NCI-H345 treated with DMSO at 0.1 percent for 48 hours (cell line): ENCODE data around the gene TNFAIP8L1.

Source experiments
- DNase-seq: peaks from one replicate; lab custom pipeline; 2025; ENCODE audit not compliant: unreplicated experiment; lab: John Stamatoyannopoulos, UW

The TNFAIP8L1 gene

DNA sequence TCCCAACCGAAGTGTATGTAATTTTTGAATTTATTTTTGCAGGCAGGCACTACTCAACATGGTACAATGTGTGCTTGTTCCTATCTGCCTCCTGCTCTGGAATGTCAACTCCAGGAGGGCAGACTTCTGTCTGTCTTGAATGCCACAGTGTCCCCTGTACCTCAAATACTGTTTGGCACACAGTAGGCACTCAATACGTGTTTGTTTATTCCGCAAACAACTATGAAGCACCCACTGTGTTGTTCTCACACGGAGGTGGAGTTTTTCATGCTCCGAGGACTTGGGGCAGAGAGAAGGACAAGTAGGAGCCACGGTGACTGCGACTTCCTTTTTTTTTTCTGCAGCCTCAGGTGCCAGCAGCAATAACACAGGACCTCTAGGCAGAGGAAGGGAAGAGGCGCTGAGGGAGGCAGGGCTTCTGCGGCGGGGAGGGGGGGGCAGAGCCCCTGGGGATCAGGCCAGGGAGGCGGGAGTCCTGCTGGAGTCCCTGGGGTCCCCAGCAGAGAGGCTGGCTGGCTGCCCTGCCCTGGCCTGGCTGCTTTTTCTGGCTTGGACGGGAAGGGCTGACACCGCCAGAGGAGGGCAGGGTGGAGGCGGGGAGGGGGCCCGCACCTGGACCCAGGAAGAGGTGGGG lies 29.3 kb upstream of the TNFAIP8L1 start:
- DNase-seq = no peak

DNA sequence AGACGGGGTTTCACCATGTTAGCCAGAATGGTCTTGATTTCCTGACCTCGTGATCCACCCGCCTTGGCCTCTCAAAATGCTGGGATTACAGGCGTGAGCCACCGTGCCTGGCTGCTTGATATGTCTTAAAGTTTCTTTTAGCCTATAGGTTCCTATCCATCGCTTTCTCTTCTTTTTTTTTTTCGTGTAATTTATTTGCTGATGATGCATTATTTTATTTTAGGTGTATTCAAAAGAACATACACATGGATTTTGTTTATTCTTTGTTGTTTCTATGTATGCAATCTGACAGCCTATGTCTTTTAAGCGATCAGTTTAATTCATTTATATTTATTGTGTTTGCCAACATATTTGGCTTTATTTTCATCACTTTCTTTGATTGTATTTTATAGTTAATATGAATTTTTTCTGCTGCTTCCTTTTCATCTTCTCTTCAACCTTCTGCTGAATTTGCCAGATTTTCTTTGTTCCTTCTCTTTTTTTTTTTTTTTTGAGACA lies 26.0 kb upstream of the TNFAIP8L1 start:
- DNase-seq = no peak

DNA sequence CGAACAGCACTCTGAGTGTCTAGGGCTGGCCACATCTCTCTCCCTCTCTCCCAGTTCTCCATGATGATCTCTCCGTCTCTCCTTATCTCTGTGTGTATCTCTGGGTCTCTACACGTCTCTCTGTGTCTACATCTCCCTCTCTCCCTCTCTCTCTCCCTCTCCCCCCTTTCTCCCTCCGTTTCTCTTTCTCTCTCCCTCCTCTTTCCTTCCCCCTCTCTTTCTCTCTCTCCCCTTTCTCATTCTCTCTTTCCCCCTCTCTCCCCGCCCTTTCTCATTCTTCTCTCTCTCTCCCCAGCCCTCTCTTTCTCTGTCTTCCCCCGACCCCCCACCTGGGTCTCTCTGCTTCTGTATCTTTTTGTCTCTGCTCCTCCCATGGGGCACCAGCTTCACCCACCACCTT lies 21.3 kb upstream of the TNFAIP8L1 start:
- no peak for DNase-seq

DNA sequence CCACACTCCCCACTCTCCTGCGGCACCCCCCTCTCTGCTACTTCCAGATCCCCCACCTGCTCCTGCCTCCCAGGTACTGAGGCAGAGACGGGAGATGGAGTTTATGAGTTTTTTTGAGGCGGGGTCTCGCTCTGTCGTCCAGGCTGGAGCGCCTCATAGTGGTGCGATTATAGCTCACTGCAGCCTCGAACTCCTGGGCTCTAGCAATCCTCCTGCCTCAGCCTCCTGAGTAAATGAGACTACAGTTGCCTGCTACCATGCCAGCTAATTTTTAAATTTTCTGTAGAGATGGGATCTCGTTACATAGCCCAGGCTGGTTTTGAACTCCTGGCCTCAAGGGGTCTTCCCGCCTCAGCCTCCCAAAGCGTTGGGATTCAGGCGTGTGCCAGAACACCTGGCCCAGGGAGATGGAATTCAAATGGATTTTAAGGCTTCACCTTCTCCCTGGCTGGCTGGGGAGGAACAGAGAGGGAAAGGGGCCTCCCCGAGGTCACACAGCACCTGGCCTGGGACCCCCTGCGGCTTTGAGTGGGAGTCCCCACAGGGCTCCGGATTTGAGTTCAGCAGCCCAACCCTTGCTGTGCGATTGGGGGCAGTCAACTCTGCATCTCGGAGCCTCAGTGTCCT lies 19.5 kb upstream of the TNFAIP8L1 start:
- DNase-seq = no peak

DNA sequence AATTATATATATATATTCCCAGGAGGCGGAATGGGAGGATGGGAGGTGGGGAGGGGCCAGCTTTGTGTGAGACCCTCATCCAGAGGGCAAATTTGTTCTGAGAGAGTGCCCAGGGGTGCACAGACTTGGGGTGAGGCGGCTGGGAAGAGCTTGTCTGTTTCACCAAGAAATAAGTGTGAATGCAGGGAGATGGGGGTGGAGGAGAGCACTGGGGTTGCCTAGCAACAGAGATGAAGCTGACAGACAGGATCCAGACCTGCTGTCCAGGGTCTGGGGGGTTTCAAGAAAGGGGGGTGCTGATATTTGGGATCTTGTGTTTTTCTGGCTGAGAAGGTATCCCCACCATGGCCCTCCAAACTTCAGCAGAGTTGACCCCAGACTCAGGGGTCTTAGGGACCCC lies 18.6 kb upstream of the TNFAIP8L1 start:
- DNase-seq = no peak

DNA sequence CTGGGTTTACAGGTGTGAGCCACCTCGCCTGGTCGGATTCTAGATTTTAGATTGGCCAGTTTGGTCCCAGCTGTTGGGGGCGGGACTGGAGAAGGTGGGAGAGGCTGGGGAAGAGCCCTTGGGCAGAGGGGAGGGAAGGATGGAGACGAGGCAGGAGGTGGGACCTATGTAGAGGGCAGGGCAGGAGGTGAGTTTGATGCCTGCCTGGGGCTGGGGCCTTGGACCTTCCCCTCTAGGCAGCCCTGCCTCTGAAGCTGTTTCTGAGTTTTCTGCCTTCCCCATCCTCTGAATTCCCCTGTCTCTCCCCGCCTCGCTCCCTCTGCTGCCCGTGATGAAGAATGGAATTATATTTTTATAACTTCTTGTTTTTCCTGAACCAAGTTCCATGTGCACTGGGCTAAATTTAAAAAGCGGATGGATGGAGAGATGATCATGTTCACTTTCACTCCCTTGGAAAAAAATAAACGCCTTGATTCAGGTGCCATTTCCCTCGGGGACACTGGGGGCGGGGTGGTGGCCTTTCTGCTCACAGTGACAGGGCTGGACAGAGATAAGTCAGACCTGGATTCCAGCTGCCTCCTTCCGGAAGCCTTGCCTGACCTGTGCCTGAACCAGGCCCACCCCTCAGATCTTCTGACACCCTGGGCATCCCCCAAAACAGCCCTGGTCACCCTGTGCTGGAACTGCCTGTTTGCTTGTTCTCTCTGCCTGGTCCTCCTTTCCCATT lies 16.5 kb upstream of the TNFAIP8L1 start:
- DNase-seq = no peak

DNA sequence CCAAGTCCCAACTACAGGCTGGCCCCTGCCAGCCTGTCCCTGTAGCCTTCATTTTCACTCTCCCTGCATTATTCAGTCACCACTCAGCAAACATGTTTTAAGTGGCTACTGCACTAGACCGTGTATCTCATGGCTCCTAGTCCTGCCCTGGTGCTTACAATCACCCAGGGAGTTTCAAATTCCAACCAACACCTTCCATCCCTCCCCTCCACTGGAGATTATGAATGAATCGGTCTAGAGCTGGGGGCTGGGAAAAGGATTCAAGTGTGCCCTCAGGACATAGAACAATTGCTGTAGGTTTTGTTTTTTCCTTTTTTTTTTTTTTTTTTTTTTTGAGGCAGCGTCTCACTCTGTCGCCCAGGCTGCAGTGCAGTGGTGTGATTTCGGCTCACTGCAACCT lies 15.0 kb upstream of the TNFAIP8L1 start:
- DNase-seq = peak; percentile 42

DNA sequence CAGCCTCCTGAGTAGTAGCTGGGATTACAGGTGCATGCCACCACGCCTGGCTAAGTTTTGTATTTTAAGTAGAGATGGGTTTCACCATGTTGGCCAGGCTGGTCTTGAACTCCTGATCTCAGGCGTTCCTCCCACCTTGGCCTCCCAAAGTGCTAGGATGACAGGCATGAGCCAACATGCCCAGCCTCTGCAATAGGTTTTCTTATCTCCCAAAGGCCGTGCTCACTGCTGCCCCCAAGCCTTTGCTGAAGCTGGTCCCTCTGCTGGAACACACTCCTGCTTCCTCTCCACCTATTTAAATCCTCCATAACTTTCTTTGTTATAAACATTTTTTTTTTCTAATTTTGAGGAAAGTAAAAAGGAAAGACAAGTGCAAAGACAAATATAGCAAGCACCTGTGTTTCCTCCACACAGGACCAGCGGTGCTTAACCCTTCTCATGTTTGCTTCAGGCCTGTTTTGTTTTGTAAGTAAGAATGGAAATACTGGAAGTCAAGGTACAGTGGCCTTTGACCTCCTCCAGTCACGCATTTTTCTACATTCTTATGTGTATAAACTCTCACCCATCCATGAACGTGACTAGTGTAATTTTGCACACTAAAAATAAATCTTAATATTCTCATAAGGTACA lies 14.5 kb upstream of the TNFAIP8L1 start:
- no peak for DNase-seq

DNA sequence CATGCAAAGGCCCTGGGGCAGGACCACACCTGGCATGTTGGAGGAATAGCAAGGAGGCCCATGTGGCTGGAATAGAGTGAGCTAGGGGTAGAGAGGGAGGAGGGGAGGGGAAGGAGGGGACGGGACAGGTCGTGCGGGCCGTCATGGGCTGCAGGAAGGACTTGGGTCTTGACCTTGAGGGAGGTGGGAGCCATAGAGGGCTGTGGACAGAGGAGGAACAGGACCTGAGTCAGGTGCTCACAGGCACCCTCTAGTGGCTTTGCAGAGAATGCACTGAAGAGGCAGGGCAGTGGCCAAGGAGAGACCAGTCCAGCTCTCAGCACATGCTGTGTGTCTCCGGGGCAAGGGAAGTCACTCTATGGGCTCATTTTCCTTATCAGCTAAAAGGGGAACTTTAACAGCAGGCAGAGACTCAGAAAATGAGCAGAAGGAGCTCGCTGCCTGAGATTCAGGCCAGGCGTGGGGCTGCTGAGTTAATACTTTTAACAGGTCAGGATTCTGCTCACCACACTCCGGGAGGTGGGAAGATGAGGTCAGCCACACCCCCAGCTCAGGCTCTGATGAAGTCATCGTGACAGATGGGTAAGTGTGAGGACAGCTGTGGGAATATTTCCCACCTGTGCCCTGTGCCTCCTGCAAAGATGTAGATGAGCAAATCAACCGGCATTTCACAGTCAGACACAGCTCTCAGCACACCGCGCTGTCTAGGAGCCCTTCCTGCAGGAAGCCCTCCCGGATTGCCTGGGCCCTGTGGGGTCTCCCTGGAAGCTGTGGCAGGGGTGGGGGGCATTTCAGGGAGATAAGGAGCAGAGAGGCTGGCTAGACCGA lies 6.0 kb upstream of the TNFAIP8L1 start:
- DNase-seq = no peak

DNA sequence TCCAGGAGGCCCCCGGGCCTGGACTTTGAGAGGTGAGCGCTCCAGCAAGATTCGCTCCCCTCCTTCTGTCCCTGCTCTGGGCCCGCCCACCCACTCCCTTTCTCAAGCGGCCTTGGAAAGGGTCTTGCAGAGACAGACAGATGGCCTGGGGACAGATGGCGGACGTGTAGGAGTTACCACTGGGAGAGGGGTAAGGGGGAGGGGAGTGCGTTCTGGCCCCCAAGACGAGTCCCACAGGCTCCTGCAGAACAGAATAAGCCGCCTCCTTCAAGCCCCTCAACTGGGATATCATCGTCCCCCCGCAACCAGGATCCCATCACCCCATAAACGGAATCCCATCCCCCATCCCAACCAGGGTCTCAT lies 3.6 kb upstream of the TNFAIP8L1 start:
- no peak for DNase-seq

DNA sequence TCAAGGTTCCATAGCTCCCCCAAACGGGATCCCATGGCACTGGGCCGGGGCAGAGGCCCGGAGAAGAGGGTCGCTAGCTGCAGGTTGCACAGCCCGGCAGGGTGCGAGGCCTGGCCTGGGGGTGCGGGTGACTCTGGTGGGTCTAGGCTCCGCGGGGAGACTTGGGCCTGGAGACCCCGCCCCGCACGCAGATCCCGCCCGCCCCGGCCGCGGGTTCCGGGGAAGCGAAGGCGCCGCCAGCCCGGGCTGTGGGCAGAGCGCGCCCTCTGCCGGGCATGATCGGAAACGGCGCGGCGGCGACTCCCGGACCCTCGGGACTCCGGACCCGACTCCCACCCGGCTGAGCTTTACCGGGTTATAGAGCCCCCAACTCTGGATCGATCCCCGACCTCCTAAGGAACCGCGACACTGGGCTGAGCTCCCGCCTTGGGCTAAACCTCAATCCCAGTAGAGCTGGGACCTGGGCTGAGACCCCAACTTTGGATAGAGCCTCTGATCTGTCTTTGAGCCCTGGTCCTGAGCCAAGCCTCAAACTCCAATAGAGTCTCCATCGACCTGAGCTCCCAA lies 3.1 kb upstream of the TNFAIP8L1 start:
- peak; percentile 24 for DNase-seq

DNA sequence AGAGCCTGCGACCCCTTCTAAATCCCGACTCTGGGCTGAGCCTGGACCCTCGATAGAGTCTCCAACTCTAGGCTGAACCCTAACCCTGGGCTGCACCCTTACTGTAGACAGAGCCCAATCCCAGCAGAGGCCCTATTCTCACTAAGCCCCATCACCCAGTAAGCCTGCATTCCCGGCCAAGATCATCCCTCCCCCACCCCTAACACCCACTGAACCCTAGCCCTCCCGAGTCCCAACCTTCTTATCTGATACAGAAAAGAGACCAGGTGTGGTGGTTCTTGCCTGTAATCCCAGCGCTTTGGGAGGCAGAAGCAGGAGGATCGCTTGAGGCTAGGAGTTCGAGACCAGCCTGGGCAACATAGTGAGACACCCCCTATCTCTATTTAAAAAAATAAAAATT lies 2.6 kb upstream of the TNFAIP8L1 start:
- no peak for DNase-seq

DNA sequence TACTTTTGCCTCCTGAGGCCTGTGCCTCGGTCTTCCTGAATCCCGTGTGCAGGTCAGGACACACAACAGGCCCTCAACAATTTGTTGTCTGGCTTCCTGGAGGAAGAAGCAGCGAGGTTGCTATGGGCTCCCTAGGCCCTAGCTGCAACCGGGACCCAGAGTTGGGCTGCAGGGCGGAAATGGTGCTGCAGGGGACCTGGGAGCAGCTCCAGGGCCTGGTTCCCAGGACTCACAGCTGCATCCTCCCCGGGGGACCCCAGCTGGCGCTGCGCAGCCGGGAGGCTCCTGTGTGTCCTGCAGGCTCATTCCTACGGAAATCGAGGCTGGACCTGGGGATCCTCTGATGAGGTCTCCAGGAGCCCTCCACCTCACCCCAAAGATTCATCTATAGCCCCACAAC lies 999 bp upstream of the TNFAIP8L1 start:
- no peak for DNase-seq

DNA sequence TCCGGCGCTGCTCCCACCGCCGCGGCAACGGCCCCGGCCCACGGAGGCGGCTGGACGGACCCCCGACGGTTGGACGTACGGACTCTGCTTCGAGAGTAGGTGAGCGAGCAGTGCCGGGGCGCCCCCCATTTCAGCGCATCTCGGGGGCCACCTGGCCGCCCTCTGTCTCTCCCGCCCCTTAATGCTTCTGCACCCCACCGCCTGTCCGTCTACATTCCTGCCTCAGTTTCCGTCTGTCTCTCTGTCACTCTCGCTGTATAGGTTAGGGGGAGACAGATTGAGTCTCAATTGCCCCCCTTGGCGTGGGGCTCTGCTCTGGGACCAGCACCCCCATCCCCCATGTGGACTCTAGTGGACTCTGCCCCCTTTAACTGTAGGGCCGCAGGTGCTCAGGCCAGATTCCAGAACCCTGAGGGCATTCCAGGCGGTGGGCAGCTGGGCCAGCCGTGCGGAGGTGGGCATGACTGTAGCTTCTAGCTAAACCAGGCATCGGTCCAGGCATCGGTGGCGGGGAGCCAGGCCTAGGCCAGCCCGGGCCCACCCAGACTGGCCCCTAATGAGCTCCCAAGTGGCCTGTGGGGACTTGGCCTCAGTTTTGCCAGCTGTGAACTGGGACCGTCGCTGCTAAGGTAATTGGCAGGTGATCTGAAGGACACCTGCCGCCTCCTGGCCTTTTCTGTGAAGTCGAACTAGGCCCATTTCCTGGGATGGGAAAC lies 373 bp downstream of the TNFAIP8L1 start:
- no peak for DNase-seq

DNA sequence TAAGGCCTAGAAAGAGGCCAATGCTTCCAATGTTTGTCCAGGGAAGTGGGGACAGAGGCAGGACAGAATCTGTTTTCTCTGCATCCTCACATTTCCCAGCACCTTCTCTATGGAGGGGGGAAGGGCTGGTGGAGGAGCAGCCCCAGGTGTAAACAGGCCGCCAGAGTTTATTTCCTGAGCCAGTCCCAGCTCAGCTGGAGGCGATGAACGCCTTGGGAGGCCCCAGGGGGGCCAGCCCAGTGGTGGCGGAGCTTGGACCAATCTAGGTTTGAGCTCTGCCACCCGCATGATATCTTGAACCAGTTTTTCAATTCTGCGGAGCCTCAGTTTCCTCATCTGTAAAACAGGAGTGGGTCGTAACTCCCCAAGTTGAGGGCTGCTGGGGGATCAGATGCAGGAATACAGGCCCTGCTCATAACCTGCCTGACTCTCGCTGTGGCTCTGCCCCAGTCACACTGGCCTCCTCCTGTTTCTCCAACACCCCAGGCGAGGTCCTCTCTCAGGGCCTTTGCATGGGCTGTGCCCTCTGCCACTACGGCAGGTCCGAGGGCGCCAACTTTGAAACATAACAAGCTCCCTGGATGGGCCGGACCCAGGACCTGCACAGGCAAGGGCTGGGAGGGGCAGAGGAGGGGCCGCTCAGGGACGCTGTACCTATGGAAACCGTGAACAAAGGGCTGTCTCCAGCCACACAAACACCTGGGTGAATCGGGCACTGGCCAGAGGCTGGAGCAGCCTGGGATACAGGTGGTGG lies 1.1 kb downstream of the TNFAIP8L1 start:
- DNase-seq = no peak

DNA sequence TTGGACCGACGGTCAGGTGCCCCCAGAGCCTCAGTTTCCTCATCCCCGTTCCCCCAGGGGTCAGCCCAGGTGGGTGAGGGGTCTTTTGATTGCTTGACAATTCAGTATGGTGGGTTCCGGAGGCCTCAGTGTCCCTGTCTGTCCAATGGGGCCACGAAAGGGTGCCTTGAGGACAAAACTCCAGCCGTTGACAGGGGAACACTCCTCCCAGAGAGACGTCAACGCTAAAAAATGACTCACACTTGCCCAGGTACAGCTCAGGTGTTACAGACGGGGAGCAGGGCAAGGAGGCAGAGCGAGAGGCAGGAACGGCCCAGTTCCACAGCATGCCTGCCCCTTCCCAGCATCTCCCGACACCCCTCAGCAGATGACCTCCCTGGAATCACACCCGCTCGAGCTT lies 1.8 kb downstream of the TNFAIP8L1 start:
- DNase-seq = no peak

DNA sequence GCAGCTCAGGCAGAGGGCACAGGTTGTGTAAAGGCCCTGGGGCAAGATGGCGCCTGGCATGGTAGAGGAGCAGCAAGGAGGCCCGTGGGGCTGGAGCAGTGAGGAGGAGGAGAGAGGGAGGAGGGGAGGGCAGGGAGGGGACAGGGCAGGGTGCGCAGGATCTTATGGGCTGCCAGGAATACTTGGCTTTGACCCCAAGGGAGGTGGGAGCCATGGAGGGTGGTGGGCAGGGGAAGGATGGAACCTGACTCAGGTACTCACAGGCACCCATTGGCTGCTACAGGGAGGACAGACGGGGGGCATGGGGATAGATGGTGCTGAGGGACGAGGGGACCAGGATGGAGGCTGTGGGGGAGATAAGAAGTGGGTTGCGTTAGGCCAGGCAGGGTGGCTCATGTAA lies 3.3 kb downstream of the TNFAIP8L1 start:
- no peak for DNase-seq

DNA sequence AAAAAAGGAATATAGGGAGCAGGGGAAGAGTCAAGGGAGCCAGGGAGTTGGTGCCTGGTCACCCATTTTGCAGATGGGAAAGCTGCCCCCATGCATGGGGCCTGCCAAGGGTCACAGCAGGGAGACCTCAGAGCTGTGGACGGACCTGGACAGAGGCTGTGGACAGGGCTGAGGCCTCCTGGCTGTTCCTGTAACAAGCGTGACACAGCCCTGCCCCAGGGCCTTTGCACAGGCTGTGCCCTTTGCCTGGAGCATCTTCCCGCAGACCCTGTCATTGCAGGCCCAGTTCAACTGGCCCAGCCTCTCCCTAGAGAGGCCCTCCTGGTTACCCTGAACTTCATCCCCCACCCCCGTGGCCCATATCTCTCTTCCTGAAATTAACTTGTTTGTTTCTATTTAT lies 6.4 kb downstream of the TNFAIP8L1 start:
- DNase-seq = no peak
